Neural progenitor cell (in vitro differentiated cells): ENCODE results near the gene IFITM2. TPM values are rescaled to one million over a fixed set of nuclear protein-coding genes. Genes with fewer than 3 reads are reported as not detected.

ENCODE experiments used
- DNase-seq: peaks from one replicate; pipeline ENCODE4 v3.0.0-alpha.2; 2016; ENCODE audit warnings: low spot score
- H2AFZ ChIP-seq: fragments of 200-600 bp; sonication (generic); replicated peaks from 2 replicates; pipeline ENCODE4 v1.6.1; 2016; ENCODE audit warnings: antibody characterized with exemption
- H3F3A ChIP-seq: fragments of 200-600 bp; sonication (generic); 2 replicates; pipeline ENCODE4 v1.6.1; 2016; ENCODE audit warnings: antibody characterized with exemption, low read depth
- H3K27ac ChIP-seq: fragments of 200-600 bp; sonication (generic); 2 replicates; pipeline ENCODE4 v1.5.1; 2016; ENCODE audit warnings: mild to moderate bottlenecking
- H3K27me3 ChIP-seq: fragments of 200-600 bp; sonication (generic); 2 replicates; pipeline ENCODE4 v1.6.1; 2016; ENCODE audit warnings: mild to moderate bottlenecking, moderate library complexity
- H3K36me3 ChIP-seq: fragments of 200-600 bp; sonication (generic); 2 replicates; pipeline ENCODE4 v1.5.1; 2016
- H3K4me1 ChIP-seq: fragments of 200-600 bp; sonication (generic); 2 replicates; pipeline ENCODE4 v1.6.1; 2016; ENCODE audit warnings: mixed run types
- H3K4me2 ChIP-seq: fragments of 200-600 bp; sonication (generic); 2 replicates; pipeline ENCODE4 v1.6.1; 2016
- H3K4me3 ChIP-seq: fragments of 200-600 bp; sonication (generic); 2 replicates; pipeline ENCODE4 v1.5.1; 2016
- H3K79me2 ChIP-seq: fragments of 200-600 bp; sonication (generic); 2 replicates; pipeline ENCODE4 v1.6.1; 2016; ENCODE audit warnings: low read depth
- H3K9ac ChIP-seq: fragments of 200-600 bp; sonication (generic); 2 replicates; pipeline ENCODE4 v1.6.1; 2016
- H3K9me3 ChIP-seq: fragments of 200-600 bp; sonication (generic); 2 replicates; pipeline ENCODE4 v1.5.1; 2016; ENCODE audit warnings: low read depth
- H4K20me1 ChIP-seq: fragments of 200-600 bp; sonication (generic); 2 replicates; pipeline ENCODE4 v1.6.1; 2016; ENCODE audit warnings: low read depth
- H3K27ac Mint-ChIP-seq: 3 replicates; pipeline ENCODE4 v1.8.0; 2021; ENCODE audit warnings: mixed read lengths
- H3K27me3 Mint-ChIP-seq: 2 replicates; pipeline ENCODE4 v1.8.0; 2022; ENCODE audit warnings: low read depth, mild to moderate bottlenecking, inconsistent platforms, moderate library complexity, mixed read lengths; ENCODE audit not compliant: insufficient read depth
- H3K36me3 Mint-ChIP-seq: 3 replicates; pipeline ENCODE4 v1.8.0; 2021; ENCODE audit warnings: mixed read lengths
- H3K4me1 Mint-ChIP-seq: 3 replicates; pipeline ENCODE4 v1.8.0; 2021; ENCODE audit warnings: mixed read lengths
- H3K4me3 Mint-ChIP-seq: 3 replicates; pipeline ENCODE4 v1.8.0; 2021; ENCODE audit warnings: mild to moderate bottlenecking, moderate library complexity, mixed read lengths
- H3K9me3 Mint-ChIP-seq: 3 replicates; pipeline ENCODE4 v1.8.0; 2020; ENCODE audit warnings: mixed read lengths
- CTCF ChIP-seq: fragments of 200-600 bp; sonication (generic); IDR thresholded peaks from 2 replicates; pipeline ENCODE4 v1.5.1; 2017; ENCODE audit warnings: antibody characterized with exemption, mild to moderate bottlenecking
- EZH2 ChIP-seq: fragments of 200-600 bp; sonication (generic); IDR thresholded peaks from 2 replicates; pipeline ENCODE4 v1.6.1; 2017; ENCODE audit warnings: antibody characterized with exemption, mild to moderate bottlenecking, moderate library complexity
- EZH2phosphoT487 ChIP-seq: fragments of 200-600 bp; sonication (generic); IDR thresholded peaks from 2 replicates; pipeline ENCODE4 v1.6.1; 2017; ENCODE audit warnings: antibody characterized with exemption
- total RNA-seq: library from RNA; depleted of rRNA; stranded (reverse); fragments of >200 nt; gene quantifications from 2 replicates; pipeline ENCODE4 v1.2.3, GENCODE V29; 2015; ENCODE audit warnings: low replicate concordance

IFITM2 gene
- total RNA-seq, 1 donor from 2014 or later = 10.5 TPM

- Mint-ChIP-seq H3K36me3 (peaks cover 2% of the 10 kb centered on the region), H3K27me3 (peaks cover 12% of the 10 kb centered on the region), H3K4me1 (peaks cover 40% of the 10 kb centered on the region), H3K9me3 (peaks cover 7% of the 10 kb centered on the region), H3K4me3 (peak overlapping the region; percentile 13), H3K27ac (peak overlapping the region; percentile 62)
- H3K4me1 ChIP-seq = peaks cover 13% of the 10 kb centered on the region
- H3K36me3 ChIP-seq = no peaks in the 10 kb centered on the region
- no peak overlapping the region for H3K9ac ChIP-seq
- H3K27me3 ChIP-seq = no peaks in the 10 kb centered on the region
- no peaks in the 10 kb centered on the region for H3K79me2 ChIP-seq
- no peak overlapping the region for H3K4me2 ChIP-seq
- no peaks in the 10 kb centered on the region for H3K9me3 ChIP-seq
- DNase-seq = no peak
- H3F3A ChIP-seq = peaks cover 36% of the 10 kb centered on the region
- H3K27ac ChIP-seq = peak overlapping the region; percentile 18
- no peak overlapping the region for H3K4me3 ChIP-seq
- no peaks in the 10 kb centered on the region for H4K20me1 ChIP-seq
- TF ChIP-seq EZH2phosphoT487 = no peak
- TF ChIP-seq EZH2 = no peak
- no peak for TF ChIP-seq CTCF
- H2AFZ ChIP-seq = peak overlapping the region; percentile 2
Measured at GRCh38 chr11:353179-353873, 45.7 kb downstream of the IFITM2 start.

- no peak overlapping the region for H2AFZ ChIP-seq
- peaks cover 36% of the 10 kb centered on the region for H3F3A ChIP-seq
- Mint-ChIP-seq H3K4me3 (peak overlapping the region; percentile 76), H3K36me3 (peaks cover 2% of the 10 kb centered on the region), H3K27me3 (peaks cover 18% of the 10 kb centered on the region), H3K27ac (peak overlapping the region; percentile 84), H3K4me1 (peaks cover 34% of the 10 kb centered on the region), H3K9me3 (peaks cover 23% of the 10 kb centered on the region)
- H3K4me3 ChIP-seq = peak overlapping the region; percentile 53
- peak; percentile 93 for DNase-seq
- no peak overlapping the region for H3K9ac ChIP-seq
- H4K20me1 ChIP-seq = no peaks in the 10 kb centered on the region
- H3K4me1 ChIP-seq = peaks cover 13% of the 10 kb centered on the region
- no peaks in the 10 kb centered on the region for H3K9me3 ChIP-seq
- TF ChIP-seq EZH2phosphoT487 = no peak
- no peak for TF ChIP-seq CTCF
- TF ChIP-seq EZH2 = no peak
- no peaks in the 10 kb centered on the region for H3K27me3 ChIP-seq
- H3K79me2 ChIP-seq = no peaks in the 10 kb centered on the region
- H3K27ac ChIP-seq = peak overlapping the region; percentile 94
- H3K36me3 ChIP-seq = no peaks in the 10 kb centered on the region
- peak overlapping the region; percentile 75 for H3K4me2 ChIP-seq
Measured at GRCh38 chr11:355581-356458, 48.2 kb downstream of the IFITM2 start.

- peaks cover 30% of the 10 kb centered on the region for H3K9me3 Mint-ChIP-seq
- H3K36me3 Mint-ChIP-seq = peaks cover 2% of the 10 kb centered on the region
- peaks cover 29% of the 10 kb centered on the region for H3K4me1 Mint-ChIP-seq
- H3K4me2 ChIP-seq = no peak overlapping the region
- no peak overlapping the region for H3K27ac ChIP-seq
- no peaks in the 10 kb centered on the region for H4K20me1 ChIP-seq
- no peak overlapping the region for H2AFZ ChIP-seq
- no peak for TF ChIP-seq EZH2
- no peak for TF ChIP-seq EZH2phosphoT487
- TF ChIP-seq CTCF = no peak
- H3K4me3 ChIP-seq = no peak overlapping the region
- no peak overlapping the region for H3K9ac ChIP-seq
- H3K27me3 ChIP-seq = no peaks in the 10 kb centered on the region
- no peak overlapping the region for H3K27ac Mint-ChIP-seq
- peaks cover 6% of the 10 kb centered on the region for H3K9me3 ChIP-seq
- peaks cover 14% of the 10 kb centered on the region for H3K27me3 Mint-ChIP-seq
- peaks cover 13% of the 10 kb centered on the region for H3K4me1 ChIP-seq
- H3K36me3 ChIP-seq = no peaks in the 10 kb centered on the region
- no peak overlapping the region for H3K4me3 Mint-ChIP-seq
- DNase-seq = no peak
- no peaks in the 10 kb centered on the region for H3K79me2 ChIP-seq
- H3F3A ChIP-seq = peaks cover 36% of the 10 kb centered on the region
Measured at GRCh38 chr11:356610-357009, 49.0 kb downstream of the IFITM2 start.
